T-helper 1 cell treated with Interleukin-12 subunit alpha and Interleukin-12 subunit beta and Interleukin-4 antibody, amounts not matched to agents 30 ng/mL and 1 ng/mL, for 36 hours (primary cell): ENCODE results near the gene UVRAG. TPM values are rescaled to one million over a fixed set of nuclear protein-coding genes. Genes with fewer than 3 reads are reported as not detected.
"Not testable (repeated sequence)": the region's sequence is repeated elsewhere in the genome, so short reads cannot be mapped to it uniquely, and the experiment has no call there.

ENCODE experiments used
- intact Hi-C: fragments of 100-400 bp; cut with micrococcal nuclease; formaldehyde crosslinking; loops from one replicate; pipeline ENCODE4 v1.15.1; 2024
- total RNA-seq: library from RNA; stranded (reverse); gene quantifications from 2 replicates; pipeline ENCODE4 v1.2.3, GENCODE V29; 2022

UVRAG gene
- total RNA-seq, 1 donor from 2014 or later = 21.7 TPM

DNA sequence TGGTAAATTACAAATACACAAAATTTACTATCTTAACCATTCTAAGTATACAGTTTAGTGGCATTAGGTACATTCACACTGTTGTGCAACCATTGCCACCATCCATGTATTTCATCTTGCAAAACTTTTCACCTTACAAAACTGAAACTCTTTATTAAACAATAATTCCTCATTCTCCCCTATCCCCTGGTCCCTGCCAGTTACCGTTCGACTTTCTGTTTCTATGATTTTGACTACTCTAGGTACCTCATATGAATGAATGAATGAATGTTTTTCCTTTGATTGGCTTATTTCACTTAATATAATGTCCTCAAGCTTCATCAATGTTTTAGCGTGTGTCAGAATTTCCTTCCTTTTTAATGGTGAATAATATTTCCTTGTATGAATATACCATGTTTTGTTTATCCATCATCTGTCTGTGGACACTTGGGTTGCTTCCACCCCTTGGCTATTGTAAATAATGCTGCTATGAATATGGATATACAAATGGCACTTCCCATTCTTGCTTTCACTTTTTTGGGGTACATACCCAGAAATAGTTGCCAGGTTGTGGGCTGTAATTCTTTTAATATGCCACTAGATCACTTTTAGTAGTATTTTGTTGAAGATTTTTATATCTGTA, 93.0 kb downstream of the UVRAG start:
- intact Hi-C loops = loop anchor here (1.0 kb wide), 1 partner anchor 12 kb away; no protein-coding TSS in a partner anchor

DNA sequence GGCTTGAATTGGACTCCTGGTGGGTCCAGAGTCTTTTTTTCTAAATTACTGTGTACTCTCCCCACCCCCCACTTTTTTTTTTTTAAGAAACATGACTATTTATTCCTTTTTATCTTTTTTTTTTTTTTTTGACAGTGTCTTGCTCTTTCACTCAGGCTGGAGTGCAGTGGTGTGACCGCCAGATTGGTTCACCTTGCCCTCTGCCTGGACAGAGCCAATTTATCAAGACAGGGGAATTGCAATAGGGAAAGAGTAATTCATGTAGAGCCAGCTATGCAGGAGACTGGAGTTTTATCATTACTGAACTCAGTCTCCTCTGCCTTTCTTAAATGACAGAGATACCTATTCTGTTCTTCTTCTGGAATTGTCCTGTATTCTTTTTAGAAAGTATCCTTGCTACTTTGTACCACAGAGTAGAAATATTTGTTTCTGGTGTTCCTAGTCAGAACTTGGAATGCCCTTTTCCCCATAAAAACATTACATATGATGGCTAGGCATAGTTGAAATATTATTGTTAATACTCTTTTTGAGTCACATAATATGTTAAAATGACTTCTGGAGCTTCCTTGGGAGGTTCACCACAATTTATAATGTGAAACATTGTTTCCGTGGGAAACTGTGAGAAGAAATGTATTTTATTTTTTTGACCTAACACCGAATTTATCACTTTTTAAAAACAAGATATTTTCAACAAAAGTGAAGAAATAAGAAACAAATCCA, 95.6 kb downstream of the UVRAG start:
- intact Hi-C loops = no loop called here

DNA sequence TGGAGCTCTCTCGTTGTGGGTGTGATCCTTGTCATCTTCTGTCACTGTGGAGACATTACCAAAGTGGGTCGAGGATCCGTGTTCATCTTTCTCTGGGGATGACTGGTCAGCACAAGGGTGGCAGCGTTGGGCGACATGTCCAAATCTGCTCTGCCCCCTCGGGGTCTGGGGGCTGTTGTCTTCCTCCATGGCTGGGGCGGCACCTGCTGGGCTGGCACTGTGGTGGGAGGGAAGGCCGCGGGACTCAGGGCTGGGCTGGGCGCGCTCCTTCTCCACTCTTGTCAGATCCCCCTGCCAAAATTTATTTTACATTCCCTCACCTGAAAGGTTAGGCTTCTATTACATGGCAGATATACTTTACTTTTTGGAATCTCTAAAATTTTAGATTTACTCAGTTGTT, 96.4 kb downstream of the UVRAG start:
- intact Hi-C loops = no loop called here

DNA sequence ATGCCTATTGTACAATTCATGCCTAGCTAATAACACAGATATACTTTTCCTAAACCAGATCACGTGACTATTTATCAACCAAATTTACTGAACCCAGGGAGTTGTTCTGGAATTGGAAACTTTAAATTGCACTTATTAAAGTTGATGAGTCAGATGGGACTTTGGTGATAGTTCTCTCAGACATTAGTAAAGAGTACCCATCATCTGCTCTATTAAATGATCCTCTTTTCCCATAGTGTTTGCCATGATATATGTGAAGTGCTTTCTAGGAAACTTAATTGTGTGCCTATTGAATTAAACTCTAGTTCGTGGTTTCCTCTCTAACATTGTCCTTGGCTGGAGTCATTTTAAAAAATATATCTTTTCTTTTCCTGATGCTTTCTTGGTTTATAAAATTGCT, 99.0 kb downstream of the UVRAG start:
- intact Hi-C loops = no loop called here

DNA sequence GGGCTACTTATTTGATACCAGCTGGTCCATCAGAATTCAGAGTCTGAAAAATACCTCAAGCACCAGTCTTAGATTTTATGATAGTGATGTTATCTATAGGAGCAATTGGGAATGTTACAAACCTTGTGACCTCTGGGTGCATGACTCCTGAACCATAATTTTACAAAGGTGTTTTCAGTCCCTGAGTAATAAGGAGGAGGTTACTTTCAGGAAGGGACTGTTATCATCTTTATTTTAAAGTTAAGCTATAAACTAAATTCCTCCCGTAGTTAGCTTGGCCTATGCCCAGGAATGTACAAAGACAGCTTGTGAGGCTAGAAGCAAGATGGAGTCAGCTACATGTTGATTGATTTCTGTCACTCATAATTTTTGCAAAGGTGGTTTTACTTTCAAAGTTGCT, 101.9 kb downstream of the UVRAG start:
- intact Hi-C loops = no loop called here

DNA sequence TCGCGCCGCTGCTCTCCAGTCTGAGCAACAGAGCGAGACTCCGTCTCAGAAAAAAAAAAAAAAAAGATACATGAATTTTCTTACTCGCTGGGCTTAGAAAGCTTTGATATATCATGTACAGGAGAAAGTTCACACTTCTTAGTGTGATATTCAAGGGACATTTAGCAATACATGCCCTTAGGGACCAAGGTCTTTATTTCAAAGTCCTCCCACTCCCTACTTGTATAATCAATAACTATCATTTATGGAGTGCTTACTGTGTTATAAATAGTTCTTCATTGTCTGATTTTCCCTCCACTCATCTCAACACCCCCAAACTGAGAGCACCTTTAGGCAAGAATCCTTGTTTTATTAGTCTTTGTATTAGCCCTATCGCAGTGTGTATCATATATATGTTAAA, 103.3 kb downstream of the UVRAG start:
- intact Hi-C loops = no loop called here

DNA sequence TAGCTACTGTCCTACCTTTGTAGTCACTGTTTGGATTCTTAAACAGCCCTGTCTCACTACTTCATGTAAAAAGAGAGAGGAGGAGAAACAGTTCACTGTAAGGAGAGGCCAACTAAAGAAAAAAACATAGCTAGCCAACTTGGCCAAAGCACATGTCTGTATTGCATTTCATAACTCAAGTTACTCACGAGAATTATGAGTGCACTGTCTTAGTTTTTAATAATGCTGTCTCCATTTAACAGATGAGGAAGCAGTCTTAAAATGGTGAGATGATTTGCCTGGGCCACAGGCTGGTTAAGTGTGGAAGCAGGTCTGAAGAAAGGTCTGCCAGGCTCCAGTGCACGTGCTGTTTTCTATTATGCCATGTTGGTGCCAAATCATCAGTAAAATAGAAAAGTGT, 104.5 kb downstream of the UVRAG start:
- intact Hi-C loops = no loop called here

DNA sequence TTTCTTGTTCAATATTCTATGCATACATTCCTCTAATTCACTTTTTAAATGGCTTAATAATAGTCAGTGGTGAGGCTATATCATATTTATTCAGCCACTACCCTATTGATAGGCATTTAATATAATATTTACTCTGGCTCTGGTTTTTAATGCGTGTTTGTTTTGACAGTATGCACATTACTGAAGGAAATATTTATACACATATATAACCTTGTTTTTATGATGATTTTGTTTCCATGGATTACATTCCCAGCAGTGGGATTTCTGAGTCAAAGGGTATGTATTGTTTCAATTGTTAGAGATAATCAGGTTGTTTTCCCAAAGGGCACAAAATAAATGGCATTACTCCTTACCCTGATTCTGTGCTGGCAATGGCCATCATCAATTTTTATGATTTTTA, 105.8 kb downstream of the UVRAG start:
- intact Hi-C loops = no loop called here

DNA sequence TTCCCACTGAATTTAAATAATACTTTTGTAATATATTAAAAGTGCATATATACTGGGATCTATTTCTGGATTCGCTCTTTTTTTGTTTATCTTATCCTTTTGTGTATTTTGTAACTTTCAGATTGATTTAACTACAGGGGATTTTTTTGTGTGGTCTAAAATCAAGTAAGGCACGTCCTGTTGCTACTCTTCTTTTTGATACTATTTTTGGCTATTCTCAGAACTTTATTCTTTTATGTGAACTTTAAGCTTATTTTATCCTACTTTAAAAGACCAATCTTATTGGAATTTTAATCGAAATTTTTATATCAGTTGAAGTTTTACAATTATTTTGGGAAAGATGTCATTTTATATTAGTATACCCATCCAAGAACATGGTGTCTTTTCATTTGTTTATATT, 106.8 kb downstream of the UVRAG start:
- intact Hi-C loops = no loop called here

DNA sequence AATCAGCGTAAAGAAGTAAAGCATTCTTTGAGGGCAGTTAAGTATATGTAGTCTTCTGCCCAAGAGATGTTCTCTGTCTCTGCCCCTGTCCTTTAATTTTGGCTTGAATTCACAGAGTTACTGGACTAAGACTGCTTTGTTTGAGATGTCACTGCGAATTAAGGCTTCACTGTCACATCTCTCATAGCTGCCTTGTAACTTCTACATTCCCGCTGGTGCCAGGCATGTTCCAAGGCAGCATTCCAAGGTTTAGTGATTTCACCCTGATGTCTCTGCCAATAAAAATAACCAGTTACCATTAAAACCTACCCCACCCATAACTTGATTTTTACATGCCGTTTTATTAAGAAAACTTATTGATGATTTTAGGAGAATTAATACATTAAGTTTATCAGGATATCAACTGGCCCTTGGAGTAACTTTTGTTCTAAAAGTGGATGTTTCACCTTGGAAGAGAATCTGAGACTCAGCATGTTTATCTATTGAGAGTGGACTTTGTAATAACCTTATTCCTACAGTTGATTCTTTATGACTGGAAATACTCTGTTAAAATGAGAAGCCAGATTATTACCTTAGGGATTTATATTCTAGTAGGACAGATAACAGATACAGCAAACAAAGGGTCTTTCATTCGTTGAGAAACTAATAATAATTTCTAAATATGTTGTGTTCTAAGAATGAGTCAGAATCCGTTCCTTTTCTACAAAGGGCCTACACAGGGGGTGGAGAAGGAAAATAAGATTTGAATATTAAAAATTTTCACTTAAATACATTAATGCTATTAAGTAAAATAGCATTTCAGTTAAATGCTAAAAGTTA, 110.2 kb downstream of the UVRAG start:
- intact Hi-C loops = no loop called here

DNA sequence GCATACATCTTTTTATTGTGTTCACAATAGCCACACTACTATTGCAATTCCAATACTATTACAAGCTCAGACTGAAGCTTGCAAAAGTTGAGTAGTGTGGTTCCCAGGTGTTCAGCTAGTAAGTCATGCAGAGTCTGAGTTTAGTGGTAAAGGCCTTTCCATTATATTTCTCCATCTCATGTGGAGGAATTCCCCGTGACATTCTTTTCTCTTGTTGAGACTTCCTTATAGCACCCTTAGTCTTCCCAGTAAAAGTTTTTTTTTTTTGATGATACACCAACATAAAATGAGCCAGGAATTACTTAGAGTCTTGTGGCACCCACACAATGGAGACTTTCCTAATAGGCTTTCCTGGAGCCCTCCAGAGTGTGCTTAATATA, 110.8 kb downstream of the UVRAG start:
- intact Hi-C loops = no loop called here

DNA sequence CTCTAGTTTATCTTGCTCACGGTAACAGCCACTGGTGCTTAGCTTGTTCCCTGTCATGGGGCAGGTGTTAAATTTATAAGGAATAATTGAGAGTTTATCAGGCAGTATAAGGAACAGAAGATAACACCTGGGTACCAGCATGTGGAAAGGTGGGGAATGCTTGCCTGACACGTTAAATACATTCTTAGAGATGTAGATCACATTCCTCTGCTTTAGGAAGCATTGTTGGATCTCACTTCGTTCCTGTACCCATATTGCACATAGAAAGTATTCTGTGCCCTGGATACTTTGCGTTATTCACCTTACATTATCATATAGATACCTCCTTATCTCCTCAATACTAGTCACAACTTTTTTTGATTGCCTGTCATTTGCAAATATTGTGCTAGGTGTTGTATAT, 114.7 kb downstream of the UVRAG start:
- intact Hi-C loops = no loop called here

DNA sequence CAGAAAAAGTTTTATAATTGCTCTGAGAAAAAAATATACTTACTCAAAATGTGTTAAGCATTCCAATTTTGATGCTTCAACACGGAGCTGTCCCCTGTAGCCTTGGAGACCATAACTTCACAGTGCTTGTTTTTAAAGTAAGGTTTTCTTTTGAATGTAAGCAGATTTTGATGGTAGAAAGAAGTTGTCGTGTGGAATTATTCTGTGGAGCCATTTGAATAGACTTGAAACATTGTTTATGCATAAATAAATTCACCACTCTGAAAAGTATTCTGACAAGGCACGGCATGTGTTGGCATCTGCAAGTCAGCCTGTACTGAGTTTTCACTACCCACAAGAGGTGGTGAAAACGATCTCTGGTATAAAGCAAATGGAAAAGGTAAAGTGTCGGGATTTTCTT, 115.5 kb downstream of the UVRAG start:
- intact Hi-C loops = no loop called here

DNA sequence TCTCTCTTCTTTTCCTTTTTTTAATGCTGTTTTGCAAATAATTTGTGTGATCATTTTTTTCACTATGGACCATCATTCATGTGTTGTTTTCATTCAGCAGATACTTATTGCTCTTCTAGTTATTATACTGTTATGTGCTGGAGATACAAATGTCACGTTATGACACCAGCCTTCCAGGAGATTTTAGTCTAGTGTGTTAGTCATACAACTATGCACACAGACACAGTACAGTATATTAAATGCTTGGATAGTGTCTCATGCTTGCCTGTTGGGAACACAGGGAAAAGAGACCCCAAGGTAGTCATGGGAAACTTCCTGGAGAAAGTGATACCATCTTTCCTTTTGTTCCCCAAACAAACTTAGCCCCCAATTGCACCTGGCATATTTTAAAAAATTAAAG, 116.1 kb downstream of the UVRAG start:
- intact Hi-C loops = no loop called here

DNA sequence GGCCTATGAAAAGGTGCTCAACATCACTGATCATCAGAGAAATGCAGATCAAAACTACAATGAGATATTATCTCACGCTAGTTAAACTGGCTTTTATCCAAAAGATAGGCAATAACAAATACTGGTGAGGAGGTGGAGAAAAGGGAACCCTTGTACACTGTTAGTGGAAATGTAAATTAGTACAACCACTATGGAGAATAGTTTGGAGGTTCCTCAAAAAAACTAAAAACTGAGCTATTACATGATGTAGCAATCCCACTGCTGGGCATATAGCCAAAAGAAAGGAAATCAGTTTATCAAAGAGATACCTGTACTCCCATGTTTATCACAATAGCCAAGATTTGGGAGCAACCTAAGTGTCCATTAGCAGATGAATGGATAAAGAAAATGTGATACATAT, 118.7 kb downstream of the UVRAG start:
- intact Hi-C loops = not testable (repeated sequence)

DNA sequence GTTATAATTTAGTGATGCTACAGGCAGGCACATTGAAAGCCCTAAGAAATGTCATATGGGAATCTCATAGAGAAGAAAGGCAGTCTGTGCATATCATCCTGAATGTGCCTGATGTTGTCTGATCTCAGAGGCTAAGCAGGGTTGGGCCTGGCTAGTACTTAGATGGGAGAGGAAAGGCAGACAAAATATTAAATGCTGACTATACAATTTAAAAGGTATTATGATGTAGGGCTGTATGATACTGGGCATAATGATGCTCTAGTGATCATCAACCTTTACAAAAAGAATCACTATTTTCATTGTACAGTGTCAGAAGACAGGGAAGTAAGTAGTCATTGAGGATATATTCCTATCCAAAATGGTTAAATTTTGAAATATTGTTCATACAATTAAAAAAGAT, 119.8 kb downstream of the UVRAG start:
- intact Hi-C loops = no loop called here

DNA sequence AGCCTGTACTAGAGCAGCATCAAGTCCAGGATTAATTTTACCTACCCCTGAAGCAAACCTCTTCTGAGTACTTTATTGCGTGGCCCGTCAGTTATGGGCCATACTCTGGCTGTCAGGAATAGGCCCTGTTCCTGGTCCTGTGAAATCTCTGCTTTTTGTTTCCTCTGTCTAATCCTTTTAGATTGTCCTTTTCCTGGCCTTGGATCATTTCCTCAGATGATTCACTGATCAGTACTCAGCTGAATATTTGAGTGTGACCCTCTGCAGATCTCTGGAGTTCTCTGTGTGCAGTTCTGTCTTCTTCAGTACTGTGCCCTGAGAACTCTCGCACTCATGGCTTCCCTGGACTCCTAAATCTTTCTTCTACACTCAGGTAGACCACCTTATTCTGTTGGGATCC, 123.5 kb downstream of the UVRAG start:
- intact Hi-C loops = no loop called here

DNA sequence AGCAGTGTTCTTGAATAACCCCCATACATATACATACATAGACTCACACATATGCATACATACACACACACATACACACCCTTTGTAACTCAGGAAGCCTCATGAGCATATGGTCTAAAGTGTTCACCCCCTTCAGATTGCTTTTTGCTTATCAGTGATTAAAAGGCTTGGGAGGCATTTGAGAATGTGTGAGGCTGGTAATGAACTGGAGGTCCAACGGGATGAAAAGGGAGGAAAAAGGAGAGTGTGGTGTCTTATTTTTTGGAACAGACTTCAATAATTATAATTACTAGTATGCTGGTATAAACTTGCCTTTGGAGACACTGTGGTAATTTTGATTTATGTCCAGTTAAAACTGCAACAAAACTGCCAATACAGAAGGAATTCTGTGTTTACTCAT, 124.5 kb downstream of the UVRAG start:
- intact Hi-C loops = no loop called here

DNA sequence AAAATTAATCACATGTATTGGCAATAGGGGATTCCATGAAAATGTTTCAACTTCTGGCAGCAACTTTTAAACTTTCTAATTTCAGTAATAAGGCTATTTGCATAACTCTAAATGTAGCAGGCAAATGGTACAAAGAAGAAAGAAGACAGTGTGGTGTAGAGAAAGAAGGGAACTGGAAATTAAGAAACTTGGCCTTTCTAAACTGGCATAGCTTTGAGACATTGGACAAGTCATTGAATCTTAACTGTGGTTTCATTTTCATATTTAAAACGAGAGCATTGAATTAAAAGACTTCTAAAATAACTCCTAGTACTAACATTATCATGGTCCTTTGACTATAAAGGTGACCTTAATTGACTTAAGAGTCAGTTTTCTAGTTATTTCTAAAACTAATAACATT, 125.0 kb downstream of the UVRAG start:
- intact Hi-C loops = no loop called here

DNA sequence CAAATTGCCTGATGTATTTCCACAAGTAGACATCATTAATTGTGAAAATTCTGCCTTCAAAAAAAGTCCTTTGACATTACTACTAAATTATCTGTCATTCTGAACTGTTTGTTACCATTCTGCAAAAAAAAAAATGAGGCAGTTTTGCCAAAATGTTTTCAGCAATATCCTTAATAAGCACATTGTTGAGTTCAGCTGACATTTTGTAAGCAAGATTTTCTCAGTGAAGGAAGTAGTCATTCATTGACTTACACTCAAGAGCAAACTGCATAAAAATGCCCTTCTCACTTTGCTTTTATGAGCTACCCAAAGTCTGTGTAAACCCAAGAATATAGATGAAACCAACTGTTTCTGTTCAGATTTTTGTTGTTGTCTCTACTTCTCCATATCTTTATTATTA, 125.9 kb downstream of the UVRAG start:
- intact Hi-C loops = no loop called here

DNA sequence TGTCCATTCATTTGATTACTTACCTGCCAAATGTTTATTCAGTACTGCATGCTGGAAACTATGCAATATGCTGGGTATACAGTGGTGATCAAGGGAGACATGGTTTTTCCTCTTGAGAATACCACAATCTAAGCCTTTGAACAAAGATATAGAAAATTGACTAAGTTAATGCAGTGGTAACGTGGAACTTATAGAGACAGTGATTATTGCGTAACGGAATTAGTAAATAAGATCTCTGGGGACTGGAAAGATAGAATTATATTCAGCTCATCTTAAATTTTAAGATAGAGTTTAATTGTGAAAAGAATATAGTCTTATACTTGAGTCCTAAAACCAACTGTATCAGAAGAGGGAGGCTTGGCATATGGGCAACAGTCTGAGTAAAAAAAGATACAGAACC, 129.5 kb downstream of the UVRAG start:
- intact Hi-C loops = no loop called here

DNA sequence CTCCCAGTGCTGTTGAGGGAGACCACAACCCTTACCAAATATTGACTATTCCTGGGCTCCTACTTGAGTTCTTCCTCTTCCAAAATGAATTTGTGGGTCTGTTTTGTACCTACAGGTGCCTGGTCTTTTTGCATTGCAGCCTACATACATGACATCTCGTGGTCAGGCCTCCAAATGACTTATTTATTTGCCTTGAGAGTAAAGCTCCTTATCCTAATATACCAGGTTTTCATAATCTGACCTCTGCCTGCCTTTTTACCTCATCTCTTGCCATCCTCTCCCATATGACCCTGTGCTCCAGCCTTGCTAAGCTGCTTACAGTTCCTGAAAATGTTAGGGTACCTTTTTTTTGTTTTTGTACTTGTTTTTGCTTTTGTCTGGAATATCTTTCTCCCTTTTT, 130.4 kb downstream of the UVRAG start:
- intact Hi-C loops = no loop called here

DNA sequence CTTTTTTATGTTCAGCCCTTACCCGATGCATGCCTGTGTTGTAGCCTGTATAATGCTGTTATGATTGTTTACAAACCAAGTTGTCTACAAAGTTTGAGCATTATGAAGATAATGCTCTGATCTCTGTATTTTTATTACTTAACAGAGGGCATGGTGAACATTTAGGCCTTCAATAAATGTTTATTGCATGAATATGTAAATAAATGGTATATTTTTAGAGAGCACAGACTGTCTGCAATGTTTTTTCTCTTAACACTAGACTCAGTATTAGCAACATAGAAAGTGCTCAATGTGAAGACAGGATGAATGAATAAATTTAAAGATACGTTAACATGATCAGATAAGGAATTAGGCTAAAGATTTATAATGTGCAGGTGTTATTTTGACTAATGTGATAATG, 130.9 kb downstream of the UVRAG start:
- intact Hi-C loops = no loop called here
